Measurements from ENCODE around the gene FLRT2. TPM values are rescaled to one million over a fixed set of nuclear protein-coding genes. Genes with fewer than 3 reads are reported as not detected.

Gene FLRT2
- total RNA-seq, 1 donor from 2014 or later: 227 TPM

GRCh38 chr14:85607651-85608081 lies 77.7 kb downstream of the FLRT2 start:
- no peak for TF ChIP-seq CTCF (IDR thresholded peaks at IDR 0.05)
- H3K4me1 Mint-ChIP-seq (ENCODE audit: low read depth): peaks cover 39% of the 10 kb centered on the region
- peak overlapping the region; percentile 95 for H3K27ac Mint-ChIP-seq (ENCODE audit: unreplicated experiment)
- no peak for DNase-seq (ENCODE audit: low spot score)
- H3K4me3 Mint-ChIP-seq (ENCODE audit: unreplicated experiment): no peak overlapping the region
- peaks cover 11% of the 10 kb centered on the region for H3K36me3 Mint-ChIP-seq (ENCODE audit: low read depth)
- no peaks in the 10 kb centered on the region for H3K9me3 Mint-ChIP-seq (ENCODE audit: low read depth)
- no peaks in the 10 kb centered on the region for H3K27me3 Mint-ChIP-seq (ENCODE audit: low read depth)

GRCh38 chr14:85613496-85613895 lies 83.6 kb downstream of the FLRT2 start:
- no peak for DNase-seq (ENCODE audit: low spot score)
- H3K4me3 Mint-ChIP-seq (ENCODE audit: unreplicated experiment): no peak overlapping the region

DNA sequence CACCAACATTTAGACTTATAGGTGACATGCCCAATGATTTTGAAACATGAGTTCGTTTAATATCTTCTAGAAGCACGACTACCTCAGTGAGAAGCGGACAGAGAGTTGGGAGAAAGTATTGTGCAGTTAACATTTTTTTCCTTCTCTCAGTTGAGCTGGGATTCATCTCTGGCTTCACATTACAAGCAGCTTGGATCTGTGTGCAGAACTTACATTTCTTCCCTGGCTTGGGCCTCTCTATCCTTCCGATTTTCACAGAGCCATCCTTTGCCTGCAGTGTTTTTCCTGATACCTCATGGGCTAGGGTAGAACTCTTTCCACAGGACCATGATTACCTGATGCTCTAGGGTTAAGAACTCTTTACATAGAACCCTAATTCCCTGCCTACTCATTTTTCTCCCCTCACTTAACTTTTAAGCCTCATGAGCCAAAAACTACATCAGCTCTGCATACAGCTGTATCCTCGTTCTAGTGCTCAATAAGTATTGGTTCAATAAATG lies 86.5 kb downstream of the FLRT2 start:
- Mint-ChIP-seq H3K4me1 (ENCODE audit: low read depth) (peaks cover 31% of the 10 kb centered on the region), H3K4me3 (ENCODE audit: unreplicated experiment) (no peak overlapping the region), H3K9me3 (ENCODE audit: low read depth) (no peaks in the 10 kb centered on the region), H3K27ac (ENCODE audit: unreplicated experiment) (no peak overlapping the region), H3K27me3 (ENCODE audit: low read depth) (no peaks in the 10 kb centered on the region), H3K36me3 (ENCODE audit: low read depth) (peaks cover 15% of the 10 kb centered on the region)
- TF ChIP-seq CTCF (IDR thresholded peaks at IDR 0.05): no peak
- no peak for DNase-seq (ENCODE audit: low spot score)

More at GRCh38 chr14:85613496-85613895, 83.6 kb downstream of the FLRT2 start:
- H3K27ac Mint-ChIP-seq (ENCODE audit: unreplicated experiment): peak overlapping the region; percentile 41
- H3K36me3 Mint-ChIP-seq (ENCODE audit: low read depth): peaks cover 10% of the 10 kb centered on the region
- no peak for TF ChIP-seq CTCF (IDR thresholded peaks at IDR 0.05)
- H3K4me1 Mint-ChIP-seq (ENCODE audit: low read depth): peaks cover 39% of the 10 kb centered on the region
- H3K27me3 Mint-ChIP-seq (ENCODE audit: low read depth): no peaks in the 10 kb centered on the region
- no peaks in the 10 kb centered on the region for H3K9me3 Mint-ChIP-seq (ENCODE audit: low read depth)

DNA sequence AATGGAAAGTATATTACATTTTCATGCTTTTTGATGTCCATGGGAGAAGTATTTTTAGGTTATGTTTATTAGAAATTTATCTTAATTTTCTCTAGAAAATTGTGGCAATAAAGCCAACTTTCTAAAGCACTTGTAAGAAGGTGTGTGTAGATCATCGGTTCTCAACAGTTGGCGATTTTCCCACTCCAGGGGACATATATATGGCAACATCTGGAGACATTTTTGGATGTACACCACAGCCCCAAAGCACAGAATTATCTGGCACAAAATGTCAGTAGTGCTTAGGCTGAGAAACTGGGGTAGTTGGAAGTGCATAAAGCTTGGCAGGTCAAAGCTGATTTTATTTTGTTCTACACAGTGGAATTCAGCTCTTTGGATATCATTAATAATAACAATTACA lies 86.9 kb downstream of the FLRT2 start:
- TF ChIP-seq CTCF (IDR thresholded peaks at IDR 0.05): no peak
- H3K27me3 Mint-ChIP-seq (ENCODE audit: low read depth): no peaks in the 10 kb centered on the region
- DNase-seq (ENCODE audit: low spot score): no peak
- peaks cover 31% of the 10 kb centered on the region for H3K4me1 Mint-ChIP-seq (ENCODE audit: low read depth)
- no peak overlapping the region for H3K27ac Mint-ChIP-seq (ENCODE audit: unreplicated experiment)
- no peak overlapping the region for H3K4me3 Mint-ChIP-seq (ENCODE audit: unreplicated experiment)
- H3K36me3 Mint-ChIP-seq (ENCODE audit: low read depth): peaks cover 20% of the 10 kb centered on the region
- H3K9me3 Mint-ChIP-seq (ENCODE audit: low read depth): no peaks in the 10 kb centered on the region

DNA sequence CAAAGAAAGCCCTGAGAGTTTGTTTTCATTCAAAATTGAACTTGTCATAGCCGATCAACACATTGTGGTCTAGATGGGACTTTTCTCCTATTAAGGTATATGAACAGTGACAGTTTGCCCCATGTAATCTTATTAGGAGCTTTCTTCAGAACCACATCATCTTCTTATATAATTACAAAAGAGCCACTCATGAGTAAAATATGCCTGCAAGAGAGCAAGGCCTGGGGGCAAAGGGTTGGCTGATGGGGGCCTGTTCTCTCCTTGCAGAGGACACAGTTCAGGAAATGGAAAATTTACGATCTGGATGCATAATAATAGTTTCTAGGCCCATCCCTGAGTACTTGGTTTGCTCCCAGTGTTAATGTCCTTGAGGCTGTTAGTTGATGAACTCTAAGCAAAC lies 87.8 kb downstream of the FLRT2 start:
- no peaks in the 10 kb centered on the region for H3K27me3 Mint-ChIP-seq (ENCODE audit: low read depth)
- H3K4me1 Mint-ChIP-seq (ENCODE audit: low read depth): peaks cover 31% of the 10 kb centered on the region

More for the DNA sequence above, 87.8 kb downstream of the FLRT2 start:
- peak overlapping the region; percentile 12 for H3K27ac Mint-ChIP-seq (ENCODE audit: unreplicated experiment)
- H3K9me3 Mint-ChIP-seq (ENCODE audit: low read depth): no peaks in the 10 kb centered on the region
- no peak for TF ChIP-seq CTCF (IDR thresholded peaks at IDR 0.05)
- H3K4me3 Mint-ChIP-seq (ENCODE audit: unreplicated experiment): no peak overlapping the region
- H3K36me3 Mint-ChIP-seq (ENCODE audit: low read depth): peaks cover 29% of the 10 kb centered on the region
- DNase-seq (ENCODE audit: low spot score): no peak

All from chondrocyte (in vitro differentiated cells).